Fibroblast of lung (primary cell): ENCODE data around the gene CPT1A. TPM values are rescaled to one million over a fixed set of nuclear protein-coding genes. Genes with fewer than 3 reads are reported as not detected.
A peak's percentile ranks its signal among the peaks of the same experiment; 100 is the strongest.

Experiments used
- DNase-seq, 2 donors: peaks; one replicate each; pipeline versions ENCODE4 v3.0.0 to v3.0.0-alpha.2; 2010; ENCODE audit warnings: low read depth in 2 of 2
- H2AFZ ChIP-seq: 2 replicates; pipeline ENCODE4 v1.5.1; 2012; ENCODE audit warnings: low read length, control low read depth, inconsistent platforms
- H3K27ac ChIP-seq: 2 replicates; pipeline ENCODE4 v1.5.1; 2011; ENCODE audit warnings: low read length, control low read depth; ENCODE audit not compliant: insufficient read depth
- H3K27me3 ChIP-seq: 2 replicates; pipeline ENCODE4 v1.5.1; 2011; ENCODE audit warnings: mild to moderate bottlenecking, low read length; ENCODE audit not compliant: control insufficient read depth, insufficient read depth
- H3K36me3 ChIP-seq: 2 replicates; pipeline ENCODE4 v1.5.1; 2011; ENCODE audit warnings: low read length; ENCODE audit not compliant: control insufficient read depth, insufficient read depth
- H3K4me1 ChIP-seq: 2 replicates; pipeline ENCODE4 v1.5.1; 2011; ENCODE audit warnings: low read length; ENCODE audit not compliant: control insufficient read depth, insufficient read depth; ENCODE audit errors: extremely low read depth
- H3K4me2 ChIP-seq: 2 replicates; pipeline ENCODE4 v1.5.1; 2011; ENCODE audit warnings: low read length, control low read depth; ENCODE audit not compliant: insufficient read depth; ENCODE audit errors: extremely low read depth
- H3K4me3 ChIP-seq, 4 experiments: fragments of 200-600 bp in 1 of 4; sonication (generic) in 1 of 4; replicated peaks in 1 of 4; 2 replicates each; pipeline ENCODE4 v1.5.1; 2011 to 2016; ENCODE audit warnings: low read length in 4 of 4, low read depth in 3 of 4, mild to moderate bottlenecking in 3 of 4, control low read depth in 2 of 4, inconsistent platforms in 1 of 4, mixed read lengths in 1 of 4; ENCODE audit not compliant: insufficient read depth in 1 of 4; ENCODE audit errors: control extremely low read depth in 1 of 4
- H3K79me2 ChIP-seq: 2 replicates; pipeline ENCODE4 v1.5.1; 2012; ENCODE audit warnings: mild to moderate bottlenecking, low read length, inconsistent platforms; ENCODE audit not compliant: control insufficient read depth, insufficient read depth
- H3K9ac ChIP-seq: 2 replicates; pipeline ENCODE4 v1.5.1; 2011; ENCODE audit warnings: mild to moderate bottlenecking, low read length, control low read depth; ENCODE audit not compliant: insufficient read depth
- H3K9me3 ChIP-seq: 2 replicates; pipeline ENCODE4 v1.5.1; 2012; ENCODE audit warnings: low read depth, low read length; ENCODE audit not compliant: control insufficient read depth, insufficient read depth
- H4K20me1 ChIP-seq: 2 replicates; pipeline ENCODE4 v1.5.1; 2011; ENCODE audit warnings: low read length; ENCODE audit not compliant: control insufficient read depth, insufficient read depth; ENCODE audit errors: extremely low read depth
- CTCF ChIP-seq, 2 donors: IDR thresholded peaks in 1 of 2; conservative IDR thresholded peaks in 1 of 2; 1 replicate in 1 of 2; 2 replicates in 1 of 2; pipeline ENCODE4 v1.5.1; 2011 to 2012; ENCODE audit warnings: low read length in 2 of 2, control low read depth in 1 of 2, inconsistent platforms in 1 of 2, low read depth in 1 of 2, mild to moderate bottlenecking in 1 of 2
- EZH2 ChIP-seq: IDR thresholded peaks from 2 replicates; pipeline ENCODE4 v1.5.1; 2012; ENCODE audit warnings: low read length, control low read depth, mild to moderate bottlenecking; ENCODE audit errors: missing control alignments
- polyA plus RNA-seq, 2 donors: library from polyadenylated mRNA; depleted of rRNA in 1 of 2; stranded (reverse) in 1 of 2; unstranded in 1 of 2; fragments of >200 nt; gene quantifications; 2 replicates each; pipeline ENCODE4 v1.2.1, GENCODE V29; 2011 to 2012; ENCODE audit warnings: missing spikeins in 1 of 2
- total RNA-seq: library from RNA; depleted of rRNA; stranded (reverse); fragments of >200 nt; gene quantifications from 2 replicates; pipeline ENCODE4 v1.2.1, GENCODE V29; 2014

CPT1A gene
- total and polyA plus RNA-seq, 2 donors (not counting 1 experiment from before 2014, with no cell fraction given): 29.5 to 45.2 TPM

GRCh38 chr11:68839911-68840641, 1.6 kb downstream of the CPT1A start:
- Histone ChIP-seq H2AFZ (no peak overlapping the region), H3K36me3 (peaks cover 1% of the 10 kb centered on the region), H3K4me1 (peaks cover 13% of the 10 kb centered on the region), H3K4me3 (peak overlapping the region; percentile 76 to 94 (median 80)), H3K9me3 (no peaks in the 10 kb centered on the region), H3K4me2 (peak overlapping the region; percentile 98), H3K79me2 (peaks cover 43% of the 10 kb centered on the region), H3K27ac (peak overlapping the region; percentile 87), H3K27me3 (no peaks in the 10 kb centered on the region), H4K20me1 (no peaks in the 10 kb centered on the region), H3K9ac (peak overlapping the region; percentile 84)
- peak in 1 of 2 donors; percentile 29 for DNase-seq
- no peak for TF ChIP-seq CTCF (conservative IDR thresholded peaks at IDR 0.05 in 1 of 2, IDR thresholded peaks at IDR 0.05 in 1 of 2; ENCODE audit: low read depth in 1 of 2, low read length in 2 of 2)
- TF ChIP-seq EZH2: no peak

- Histone ChIP-seq H3K9me3 (no peaks in the 10 kb centered on the region), H2AFZ (no peak overlapping the region), H4K20me1 (no peaks in the 10 kb centered on the region), H3K4me1 (peaks cover 13% of the 10 kb centered on the region), H3K9ac (peak overlapping the region; percentile 60), H3K4me3 (peak overlapping the region; percentile 76 to 94 (median 80)), H3K27ac (peak overlapping the region; percentile 87), H3K4me2 (peak overlapping the region; percentile 98), H3K27me3 (no peaks in the 10 kb centered on the region), H3K36me3 (peaks cover 1% of the 10 kb centered on the region), H3K79me2 (peaks cover 46% of the 10 kb centered on the region)
- no peak for TF ChIP-seq EZH2
- TF ChIP-seq CTCF (conservative IDR thresholded peaks at IDR 0.05 in 1 of 2, IDR thresholded peaks at IDR 0.05 in 1 of 2; ENCODE audit: low read depth in 1 of 2, low read length in 2 of 2): no peak
- DNase-seq: peak; percentile 89 to 93
These were observed 2.5 kb downstream of the CPT1A start for GRCh38 chr11:68839054-68839865.

GRCh38 chr11:68838572-68838964, 3.1 kb downstream of the CPT1A start:
- H3K4me3 ChIP-seq: peak overlapping the region; percentile 40 to 94 (median 72)
- peak overlapping the region; percentile 40 for H3K9ac ChIP-seq
- peaks cover 13% of the 10 kb centered on the region for H3K4me1 ChIP-seq
- no peaks in the 10 kb centered on the region for H3K27me3 ChIP-seq
- peaks cover 46% of the 10 kb centered on the region for H3K79me2 ChIP-seq
- peaks cover 1% of the 10 kb centered on the region for H3K36me3 ChIP-seq
- TF ChIP-seq EZH2 (no peak), CTCF (conservative IDR thresholded peaks at IDR 0.05 in 1 of 2, IDR thresholded peaks at IDR 0.05 in 1 of 2; ENCODE audit: low read depth in 1 of 2, low read length in 2 of 2) (no peak)
- no peaks in the 10 kb centered on the region for H4K20me1 ChIP-seq
- peak overlapping the region; percentile 87 for H3K27ac ChIP-seq
- no peak for DNase-seq
- peak overlapping the region; percentile 98 for H3K4me2 ChIP-seq
- H3K9me3 ChIP-seq: no peaks in the 10 kb centered on the region
- H2AFZ ChIP-seq: no peak overlapping the region
